Upper lobe of left lung (tissue), 4 donors: ENCODE measurements around the gene GLTP.
"Not testable (repeated sequence)": the region's sequence is repeated elsewhere in the genome, so short reads cannot be mapped to it uniquely, and the experiment has no call there.

Experiments used
- POLR2A ChIP-seq, 4 donors: fragments of 450-650 bp; IDR thresholded peaks; one replicate each; pipeline ENCODE4 v1.5.1; 2016 to 2017; ENCODE audit warnings: antibody characterized with exemption in 4 of 4, mild to moderate bottlenecking in 2 of 4
- TF ChIP-seq, protein P1 (sequence below), 6 experiments: fragments of 450-650 bp in 4 of 6; fragments of 200-600 bp in 2 of 6; sonication (generic) in 2 of 6; IDR thresholded peaks; one replicate each; pipeline ENCODE4 v1.5.1; 2016 to 2019; ENCODE audit warnings: antibody characterized with exemption in 6 of 6

GRCh38 chr12:109899345-109899744, 19.0 kb upstream of the GLTP start:
- TF ChIP-seq POLR2A (IDR thresholded peaks at IDR 0.05) = not testable (repeated sequence)
- TF ChIP-seq, protein P1, sequence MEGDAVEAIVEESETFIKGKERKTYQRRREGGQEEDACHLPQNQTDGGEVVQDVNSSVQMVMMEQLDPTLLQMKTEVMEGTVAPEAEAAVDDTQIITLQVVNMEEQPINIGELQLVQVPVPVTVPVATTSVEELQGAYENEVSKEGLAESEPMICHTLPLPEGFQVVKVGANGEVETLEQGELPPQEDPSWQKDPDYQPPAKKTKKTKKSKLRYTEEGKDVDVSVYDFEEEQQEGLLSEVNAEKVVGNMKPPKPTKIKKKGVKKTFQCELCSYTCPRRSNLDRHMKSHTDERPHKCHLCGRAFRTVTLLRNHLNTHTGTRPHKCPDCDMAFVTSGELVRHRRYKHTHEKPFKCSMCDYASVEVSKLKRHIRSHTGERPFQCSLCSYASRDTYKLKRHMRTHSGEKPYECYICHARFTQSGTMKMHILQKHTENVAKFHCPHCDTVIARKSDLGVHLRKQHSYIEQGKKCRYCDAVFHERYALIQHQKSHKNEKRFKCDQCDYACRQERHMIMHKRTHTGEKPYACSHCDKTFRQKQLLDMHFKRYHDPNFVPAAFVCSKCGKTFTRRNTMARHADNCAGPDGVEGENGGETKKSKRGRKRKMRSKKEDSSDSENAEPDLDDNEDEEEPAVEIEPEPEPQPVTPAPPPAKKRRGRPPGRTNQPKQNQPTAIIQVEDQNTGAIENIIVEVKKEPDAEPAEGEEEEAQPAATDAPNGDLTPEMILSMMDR (IDR thresholded peaks at IDR 0.05) = not testable (repeated sequence)
